GM18909 (cell line): ENCODE results near the gene IFFO2.

ENCODE experiments used
- ATAC-seq: cut with Tn5 transposase; IDR thresholded peaks from one replicate; pipeline ENCODE4 v1.9.1; 2021; ENCODE audit warnings: mild to moderate bottlenecking; ENCODE audit not compliant: unreplicated experiment, poor library complexity

IFFO2 gene

GRCh38 chr1:18922848-18923755 is 33.4 kb downstream of the IFFO2 start:
- no peak for ATAC-seq

DNA sequence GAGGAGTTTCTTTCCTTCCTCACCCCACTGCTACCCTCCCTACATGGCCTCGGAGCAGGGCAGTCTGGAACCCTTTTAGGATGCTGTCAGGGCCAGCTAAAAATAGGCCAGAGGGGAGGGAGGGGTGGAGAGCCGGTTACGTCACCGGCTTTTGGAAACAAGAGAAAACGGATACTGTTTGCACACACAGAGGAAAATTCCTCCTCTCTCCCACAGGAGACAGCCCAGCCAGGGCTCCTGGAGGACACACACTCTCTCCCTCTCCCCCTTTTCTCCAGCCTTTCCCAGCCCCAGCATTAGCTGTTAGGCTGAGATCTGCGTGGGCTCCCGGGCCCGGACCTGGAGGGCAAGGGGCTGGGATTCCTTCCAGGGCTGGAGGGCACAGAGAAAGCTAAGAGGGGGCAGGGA is 34.2 kb downstream of the IFFO2 start:
- no peak for ATAC-seq

- ATAC-seq: no peak
Measured at GRCh38 chr1:18921516-18922251, 34.8 kb downstream of the IFFO2 start.

GRCh38 chr1:18920931-18921330 is 35.5 kb downstream of the IFFO2 start:
- ATAC-seq: no peak

DNA sequence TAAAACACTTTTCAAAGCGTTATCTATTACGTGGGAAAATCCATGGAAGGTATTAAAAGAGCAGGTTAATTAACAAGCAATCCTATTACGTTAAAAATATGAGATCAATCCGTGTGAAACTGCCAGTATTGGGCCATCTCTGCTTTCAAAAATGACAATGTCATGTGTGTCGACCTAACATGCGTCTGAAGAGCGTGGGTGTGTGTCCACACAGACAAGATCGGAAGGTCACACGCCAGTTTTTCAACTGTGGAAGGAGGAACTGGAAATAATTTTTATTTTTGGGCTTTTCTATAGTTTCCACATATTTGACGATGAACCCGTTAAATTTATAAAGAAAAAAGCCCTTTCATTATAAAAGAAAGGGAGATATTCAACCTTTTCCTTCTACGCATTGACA is 36.5 kb downstream of the IFFO2 start:
- ATAC-seq: no peak

DNA sequence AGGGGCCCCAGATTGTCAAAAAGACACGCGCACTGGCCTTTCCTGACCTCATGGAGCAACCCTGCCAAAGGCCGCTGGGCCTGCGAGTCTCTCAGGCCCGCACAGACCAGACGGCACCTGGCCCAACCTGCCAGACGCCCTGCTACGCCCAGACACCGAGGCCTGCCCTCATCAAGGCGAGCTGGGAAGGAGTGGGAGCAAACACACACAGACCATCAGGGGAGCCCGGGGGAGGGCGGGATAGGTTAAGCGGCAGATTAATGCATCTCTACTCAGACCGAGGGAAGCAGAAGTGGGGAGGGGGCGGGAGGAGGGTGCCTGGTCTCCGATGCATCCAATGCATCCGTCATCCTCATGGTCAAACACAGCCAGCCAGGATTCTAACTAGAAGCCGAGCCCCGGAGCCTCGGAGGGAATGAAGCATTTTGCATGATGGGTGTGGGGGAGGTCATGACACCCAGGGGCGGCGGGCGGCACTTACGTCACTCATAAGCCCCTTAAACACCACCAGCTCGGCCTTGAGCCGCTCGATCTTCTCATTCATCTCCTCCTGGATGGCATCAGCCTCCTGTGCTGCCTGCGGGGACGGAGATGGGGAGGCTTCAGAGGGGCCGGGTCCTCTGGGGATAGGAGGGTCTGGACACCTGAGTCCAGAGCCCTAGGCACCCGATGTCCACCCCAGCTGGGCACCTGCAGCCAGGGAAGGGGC is 37.1 kb downstream of the IFFO2 start:
- ATAC-seq: no peak

DNA sequence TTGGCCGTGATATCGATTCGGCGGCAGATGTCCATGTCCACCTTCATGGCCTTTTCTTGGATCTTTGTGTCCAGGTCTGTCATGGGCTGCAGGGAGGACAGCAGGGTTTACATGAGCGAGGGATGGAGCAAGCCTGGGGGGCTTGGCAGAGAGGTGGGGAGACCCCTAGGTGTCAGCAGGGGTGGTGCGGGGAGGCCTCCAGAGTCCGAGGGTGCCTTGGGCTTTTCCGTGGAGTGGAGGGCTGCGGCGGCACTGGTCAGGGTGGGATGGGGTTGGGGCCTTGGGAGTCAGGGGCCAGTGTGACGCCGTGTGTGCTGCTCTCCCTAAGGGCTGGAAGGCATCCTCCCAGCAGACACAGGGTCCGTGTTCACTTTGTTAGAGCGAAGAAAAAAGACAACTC is 38.1 kb downstream of the IFFO2 start:
- no peak for ATAC-seq

DNA sequence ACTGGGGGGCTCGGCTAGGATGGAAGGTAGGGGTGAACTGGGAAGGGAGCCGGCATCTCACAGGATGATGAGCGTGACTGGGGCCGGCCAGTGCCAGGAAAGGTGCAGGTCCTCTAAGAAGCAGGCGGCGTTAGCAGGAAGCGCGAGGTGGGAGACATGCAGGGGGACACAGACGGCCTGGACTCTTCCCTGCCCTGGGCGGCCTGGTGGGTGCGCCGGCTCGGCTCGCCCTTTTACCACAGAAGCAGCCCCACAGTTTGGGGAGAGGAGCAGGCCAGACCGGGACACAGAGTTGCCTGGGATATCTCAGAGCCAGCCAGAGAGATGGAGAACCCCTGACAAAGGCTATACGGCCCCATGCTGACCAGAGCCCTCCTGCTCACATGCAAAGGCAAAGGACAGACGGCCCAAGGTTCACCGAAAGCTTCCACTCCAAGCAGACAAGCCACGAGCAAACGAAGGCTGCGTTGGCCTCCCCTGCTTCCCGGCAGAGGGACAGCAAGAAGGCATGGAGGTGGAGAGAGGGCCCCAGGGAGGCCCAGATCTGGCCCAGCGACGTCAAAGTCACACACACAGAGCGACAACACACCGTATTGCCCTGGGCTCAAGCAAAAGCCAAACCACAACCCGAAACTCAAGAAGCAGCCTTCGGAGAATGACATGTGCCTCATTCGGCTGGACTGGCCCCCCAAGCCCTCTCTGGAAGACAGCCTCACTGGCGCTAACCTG is 39.2 kb downstream of the IFFO2 start:
- ATAC-seq: no peak

- ATAC-seq: no peak
Measured at GRCh38 chr1:18915341-18915740, 41.1 kb downstream of the IFFO2 start.

- peak; percentile 60 for ATAC-seq
Measured at GRCh38 chr1:18913065-18913835, 43.2 kb downstream of the IFFO2 start.

GRCh38 chr1:18912550-18912949 is 43.9 kb downstream of the IFFO2 start:
- no peak for ATAC-seq

DNA sequence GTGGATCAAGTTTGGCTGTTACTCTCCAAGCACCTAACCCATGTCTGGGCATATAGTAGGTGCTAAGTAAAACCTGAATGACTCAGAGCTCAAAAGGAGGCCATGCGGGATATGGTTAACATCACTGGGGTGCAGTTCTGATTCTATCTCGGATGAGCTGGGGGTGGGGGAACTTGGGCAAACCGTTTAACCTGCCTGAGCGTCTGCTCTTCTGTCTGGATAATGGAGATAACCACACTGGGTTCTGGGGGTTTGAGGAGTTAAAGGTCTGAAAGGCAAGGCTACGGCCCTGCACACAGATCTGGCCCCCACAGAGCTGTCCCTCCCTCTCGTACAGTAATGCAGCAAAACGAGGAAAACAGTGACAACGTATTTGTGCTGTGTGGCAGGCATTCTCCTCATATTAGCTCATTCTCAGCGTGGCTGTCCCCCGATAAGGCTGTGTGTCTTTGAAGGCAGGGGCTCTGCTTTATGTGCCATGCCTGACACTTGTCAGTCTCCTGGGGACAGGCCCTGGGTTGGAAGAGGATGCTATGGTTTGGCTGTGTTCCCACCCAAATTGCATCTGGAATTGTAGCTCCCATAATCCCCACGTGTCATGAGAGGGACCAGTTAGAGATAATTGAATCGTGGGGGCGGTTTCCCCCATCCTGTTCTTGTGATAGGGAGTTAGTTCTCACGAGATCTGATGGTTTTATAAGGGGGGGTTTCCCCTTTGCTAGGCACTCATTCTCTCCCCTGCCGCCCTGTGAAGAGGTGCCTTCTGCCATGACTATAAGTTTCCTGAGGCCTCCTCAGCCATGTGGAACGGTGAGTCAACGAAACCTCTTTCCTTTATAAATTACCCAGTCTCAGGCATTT is 47.3 kb downstream of the IFFO2 start:
- no peak for ATAC-seq

DNA sequence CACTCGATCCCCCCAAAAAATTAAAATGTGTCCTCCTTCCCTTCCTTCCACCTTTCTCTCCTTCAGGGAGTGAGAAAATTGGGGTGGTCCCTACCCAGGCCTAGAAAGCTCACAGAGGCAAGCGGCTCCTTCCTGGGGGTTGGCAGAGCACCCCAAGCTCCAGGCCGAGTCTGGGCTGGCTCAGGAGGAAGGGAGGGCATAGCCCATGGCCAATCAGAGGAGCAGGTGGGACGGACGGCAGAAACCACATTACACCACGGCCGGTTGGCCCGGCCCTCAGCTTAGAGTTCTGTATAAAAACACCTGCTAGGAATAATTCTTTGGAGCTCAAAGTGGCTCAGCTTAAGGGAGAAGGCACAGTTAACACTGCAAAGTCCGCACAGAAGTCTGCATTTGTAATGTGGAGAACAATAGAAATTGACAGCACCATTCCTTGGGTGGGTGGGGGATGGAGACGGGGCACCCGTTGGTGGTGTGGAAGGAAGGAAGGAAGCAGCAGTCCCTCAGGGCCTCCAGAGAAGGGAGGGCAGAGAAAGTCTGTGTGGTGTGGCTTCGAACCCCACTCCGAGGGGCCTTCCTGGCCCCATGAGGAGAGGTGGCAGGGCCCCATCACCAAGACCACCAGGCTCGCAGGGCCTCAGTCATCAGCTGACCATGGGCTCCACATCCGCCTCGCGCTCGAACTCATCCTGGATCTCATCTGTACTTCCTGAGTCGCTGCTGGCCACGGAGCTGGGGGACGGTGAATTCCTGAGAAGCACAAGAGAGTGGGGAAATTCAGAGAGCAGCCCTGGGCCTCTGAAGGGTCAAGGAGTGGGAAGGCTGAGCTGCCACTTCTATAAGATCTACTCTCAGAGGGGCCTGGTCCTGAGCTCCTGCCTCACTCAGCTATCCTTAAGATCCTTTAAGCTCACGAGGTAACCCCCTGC is 48.3 kb downstream of the IFFO2 start:
- ATAC-seq: no peak

- no peak for ATAC-seq
Measured at GRCh38 chr1:18907021-18907916, 49.2 kb downstream of the IFFO2 start.

DNA sequence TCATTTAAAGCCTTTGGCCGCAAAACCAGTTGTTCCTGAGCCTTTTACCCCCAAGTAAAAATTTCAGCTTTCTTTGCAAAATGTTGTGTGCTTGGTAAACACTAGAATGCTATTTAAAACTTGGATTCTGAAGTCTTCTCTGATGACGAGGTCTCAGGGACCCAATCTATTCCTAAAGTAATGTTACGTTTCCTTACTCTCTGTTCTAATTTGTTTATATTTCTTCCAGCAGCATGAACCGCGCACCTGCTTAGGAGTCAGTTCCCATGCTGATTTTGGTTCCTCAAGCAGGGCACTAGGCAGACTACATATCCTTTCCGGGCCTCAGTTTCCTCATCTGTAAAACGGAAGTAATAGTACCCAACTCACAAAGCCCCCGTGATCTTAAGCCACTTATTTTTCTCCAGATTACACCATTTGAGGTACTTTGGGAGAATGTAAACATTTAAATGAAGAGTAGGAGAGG is 53.2 kb downstream of the IFFO2 start:
- no peak for ATAC-seq

DNA sequence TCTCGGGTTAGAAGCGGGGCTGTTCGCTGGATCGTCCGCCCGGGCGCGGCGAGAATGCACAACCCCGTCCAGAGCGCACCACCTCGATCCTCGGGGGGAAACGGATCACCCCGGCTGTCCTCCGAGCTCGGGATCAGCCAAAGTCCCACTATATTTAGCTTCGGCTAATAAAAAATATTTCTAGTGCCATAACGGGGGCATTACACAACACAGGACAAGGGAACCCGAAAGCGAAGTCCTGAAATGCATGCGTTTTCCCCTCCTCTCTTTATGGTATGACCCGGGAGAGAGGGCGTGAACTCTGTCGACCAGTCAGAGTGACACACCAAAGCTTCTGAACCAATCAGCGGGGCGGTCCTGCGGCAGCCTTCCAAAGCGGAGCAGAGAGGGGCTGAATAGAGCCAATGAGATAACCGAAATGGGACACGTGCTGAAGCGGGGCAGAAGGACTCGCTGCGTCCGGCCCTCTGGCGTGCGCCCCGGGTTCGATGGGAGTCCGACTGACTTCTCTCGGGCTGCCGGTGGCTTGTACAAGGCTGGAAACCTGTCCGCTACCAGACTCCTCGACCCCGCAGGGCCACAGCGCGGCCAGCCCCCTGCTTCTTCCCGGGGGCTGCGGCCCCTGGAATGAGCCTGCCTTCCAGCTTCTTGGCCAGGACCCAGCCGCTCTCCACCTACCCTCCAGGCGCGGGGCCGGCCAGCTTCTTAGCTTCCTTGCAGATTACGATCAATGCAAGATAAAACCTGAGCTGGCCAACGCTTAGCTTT is 53.8 kb downstream of the IFFO2 start, which contains the start of gene ALDH4A1:
Gene ALDH4A1, minus strand, starts transcription at position 33 of the 768 bp plus-strand sequence. Its CDS starts 32 bp downstream, at position 1.
- peak; percentile 95 for ATAC-seq
